SU-DHL-6 (cell line): ENCODE measurements around the gene MMP7.

Source experiments
- CTCF ChIP-seq: fragments of 200-600 bp; sonication (generic); IDR thresholded peaks from one replicate; pipeline ENCODE4 v1.5.1; 2017; ENCODE audit warnings: antibody characterized with exemption, mild to moderate bottlenecking, low read length, moderate library complexity; ENCODE audit not compliant: insufficient read depth, poor library complexity, severe bottlenecking
- EZH2phosphoT487 ChIP-seq: fragments of 200-600 bp; sonication (generic), shearing (Covaris generic); conservative IDR thresholded peaks from 2 replicates; pipeline ENCODE4 v1.6.1; 2018; ENCODE audit warnings: mild to moderate bottlenecking, antibody characterized with exemption, low read length, moderate library complexity, mixed read lengths

DNA sequence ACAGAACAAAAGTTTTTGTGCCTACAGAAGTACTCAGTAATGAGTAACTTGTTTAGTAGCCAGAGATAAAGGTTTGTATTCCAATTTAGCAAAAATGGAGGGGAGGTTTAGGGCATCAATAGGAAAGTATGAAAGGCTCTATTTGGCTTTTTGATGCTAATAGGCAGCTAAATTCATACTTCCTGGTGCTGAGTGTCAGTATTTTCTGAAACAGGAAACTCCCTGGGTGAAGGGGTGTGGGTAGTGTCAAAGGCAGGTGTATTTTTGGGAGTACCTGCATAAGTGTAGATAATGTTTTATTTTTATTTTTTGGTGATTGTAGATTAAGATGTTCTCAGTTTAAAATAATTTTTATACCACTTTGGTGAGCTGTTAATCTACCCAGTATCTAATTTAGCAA, 29.3 kb upstream of the MMP7 start:
- no peak for TF ChIP-seq CTCF
- TF ChIP-seq EZH2phosphoT487: no peak
